Measurements from ENCODE around the gene ADORA2B. TPM values are rescaled to one million over a fixed set of nuclear protein-coding genes. Genes with fewer than 3 reads are reported as not detected.

The ADORA2B gene
- total and polyA plus RNA-seq, 2 of the 8 experiments (the other 6 are each of a cell fraction or from before 2014, with no cell fraction given), result 2.6 to 8.2 TPM

DNA sequence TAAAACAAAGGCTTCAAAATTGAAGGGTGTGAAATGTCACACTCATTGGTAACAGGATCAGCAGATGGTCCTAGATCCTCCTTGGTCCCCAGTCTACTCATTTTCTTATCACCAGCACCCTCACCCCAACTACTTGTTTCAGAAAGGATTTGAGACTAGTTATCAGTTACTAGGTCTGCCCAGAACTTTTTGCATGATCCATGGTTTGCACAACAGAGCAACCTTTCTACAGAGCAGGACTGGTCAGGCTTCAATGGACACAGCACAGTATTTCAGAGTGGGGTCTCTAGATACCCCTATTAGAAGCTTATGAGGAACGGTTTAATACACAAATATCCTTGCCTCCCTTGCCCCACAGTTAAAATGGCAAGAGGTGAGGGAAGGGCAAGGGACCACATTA lies 80.3 kb downstream of the ADORA2B start:
- H4K8ac ChIP-seq (ENCODE audit: extremely low read depth, insufficient read depth, low read length), result no peak overlapping the region
- no peaks in the 10 kb centered on the region for H3K4me1 ChIP-seq (replicated peaks in 1 of 4; ENCODE audit: control insufficient read depth in 3 of 4, insufficient read depth in 4 of 4, low read length in 3 of 4)
- H2BK5ac ChIP-seq (ENCODE audit: low read depth, low read length), result no peak overlapping the region
- H3K56ac ChIP-seq (replicated peaks; ENCODE audit: insufficient read length, low read depth, low read length), result no peak overlapping the region
- no peak for FAIRE-seq
- peaks cover 0 to 9% of the 10 kb centered on the region in 2 experiments; a peak in 2 of 4 replicates for H3K79me2 ChIP-seq (ENCODE audit: control insufficient read depth in 1 of 2, insufficient read depth in 2 of 2, low read length in 2 of 2)
- H3K4me3 ChIP-seq (ENCODE audit: extremely low read depth in 1 of 4, insufficient read depth in 2 of 4, low read depth in 3 of 4, low read length in 4 of 4), result no peak overlapping the region
- H3K23me2 ChIP-seq (ENCODE audit: low read depth, low read length), result no peaks in the 10 kb centered on the region
- H4K91ac ChIP-seq (replicated peaks; ENCODE audit: insufficient read length, low read length), result no peak overlapping the region
- no peak overlapping the region for H2BK12ac ChIP-seq (ENCODE audit: low read depth, low read length)
- DNase-seq (ENCODE audit: low read depth in 1 of 2, low spot score in 2 of 2), result no peak
- peaks cover 6 to 7% of the 10 kb centered on the region in 2 experiments for H4K20me1 ChIP-seq (replicated peaks in 1 of 2; ENCODE audit: control insufficient read depth in 1 of 2, insufficient read depth in 2 of 2, low read length in 2 of 2)
- no peak overlapping the region for H3K4me2 ChIP-seq (ENCODE audit: insufficient read depth in 1 of 2, low read depth in 2 of 2, low read length in 2 of 2)
- no peak overlapping the region for H4K5ac ChIP-seq (ENCODE audit: insufficient read length, low read depth, low read length)
- CTCF ChIA-PET (ENCODE audit: partially characterized antibody), result interaction anchor here (0.6 kb wide), 1 partner anchor 139 kb away, joined by 3 read pairs; no protein-coding TSS in a partner anchor
- H2AFZ ChIP-seq (ENCODE audit: low read length), result no peak overlapping the region
- no peak overlapping the region for H3K23ac ChIP-seq (ENCODE audit: insufficient read length)
- POLR2A ChIA-PET (ENCODE audit: partially characterized antibody), result interaction anchor here (1.0 to 2.6 kb wide), 3 partner anchors 8 to 12 kb away, joined by 3 to 6 read pairs (median 3); no protein-coding TSS in a partner anchor
- no peak overlapping the region for H2BK120ac ChIP-seq (replicated peaks; ENCODE audit: low read depth, low read length)
- H3K14ac ChIP-seq (ENCODE audit: insufficient read length), result no peak overlapping the region
- no peak overlapping the region for H3K9ac ChIP-seq (replicated peaks in 1 of 4; ENCODE audit: extremely low read depth in 1 of 4, low read depth in 3 of 4, low read length in 3 of 4)
- H3K27ac ChIP-seq (ENCODE audit: low read depth, low read length), result no peak overlapping the region
- no peaks in the 10 kb centered on the region; the same call in 1 of the 2 replicates for H3K79me1 ChIP-seq (ENCODE audit: low read depth, low read length)
- H2BK20ac ChIP-seq (ENCODE audit: low read length), result no peak overlapping the region
- 96% methylated on average over 1 of the region's 1 CpG; no CpG with 5 or more reads in 1 of the 2 experiments for WGBS, 2 experiments (ENCODE audit: extremely low coverage in 1 of 2, insufficient coverage in 1 of 2, insufficient read length in 1 of 2, insufficient replicate concordance in 2 of 2, low coverage in 1 of 2, low lambda C conversion rate in 2 of 2, missing lambda C conversion rate in 1 of 2)
- no peak overlapping the region for H2BK15ac ChIP-seq (ENCODE audit: low read length)
- no peak overlapping the region for H2AK5ac ChIP-seq (ENCODE audit: low read depth, low read length)
- H3K9me3 ChIP-seq (ENCODE audit: insufficient read depth in 2 of 2, low read depth in 1 of 2, low read length in 1 of 2), result no peaks in the 10 kb centered on the region
- no peak overlapping the region for H3K4ac ChIP-seq (replicated peaks; ENCODE audit: insufficient read length, low read depth, low read length)
- TF ChIP-seq POU5F1 (IDR thresholded peaks at IDR 0.05; ENCODE audit: low read depth, low read length) (no peak), EP300 (IDR thresholded peaks at IDR 0.05; ENCODE audit: borderline replicate concordance in 1 of 2, low read depth in 2 of 2, low read length in 2 of 2) (no peak), ASH2L (IDR thresholded peaks at IDR 0.05; ENCODE audit: low read length) (no peak), POLR2AphosphoS5 (IDR thresholded peaks at IDR 0.05; ENCODE audit: low read depth, low read length) (no peak), CBX5 (IDR thresholded peaks at IDR 0.05; ENCODE audit: low read depth, low read length) (no peak), E2F6 (IDR thresholded peaks at IDR 0.05) (no peak), KDM1A (IDR thresholded peaks at IDR 0.05; ENCODE audit: borderline replicate concordance, low read length) (no peak), TEAD4 (IDR thresholded peaks at IDR 0.05; ENCODE audit: low read depth, low read length) (no peak)
- H3K36me3 ChIP-seq (ENCODE audit: control insufficient read depth in 2 of 4, insufficient read depth in 4 of 4, low read length in 3 of 4), result peaks cover 5 to 69% (median 46%) of the 10 kb centered on the region in 4 experiments
- no peaks in the 10 kb centered on the region for H3K27me3 ChIP-seq (replicated peaks in 1 of 4; ENCODE audit: control insufficient read depth in 3 of 4, extremely low read depth in 1 of 4, insufficient read depth in 3 of 4, low read length in 3 of 4)
- no peak overlapping the region for H3K18ac ChIP-seq (ENCODE audit: extremely low read depth, low read length)
